Fibroblast of skin of abdomen (primary cell): Measurements from ENCODE around the gene CD244.

ENCODE experiments used
- DNase-seq: peaks from one replicate; pipeline ENCODE4 v3.0.0-alpha.2; 2013

Gene CD244

GRCh38 chr1:160844447-160845232 is 18.0 kb downstream of the CD244 start:
- DNase-seq: no peak

GRCh38 chr1:160841079-160841478 is 21.6 kb downstream of the CD244 start:
- no peak for DNase-seq

- DNase-seq: no peak
Observed at GRCh38 chr1:160839746-160840145, 22.9 kb downstream of the CD244 start.

GRCh38 chr1:160838888-160839287 is 23.8 kb downstream of the CD244 start:
- DNase-seq: no peak

- DNase-seq: no peak
Observed at GRCh38 chr1:160837558-160838205, 25.0 kb downstream of the CD244 start.

- no peak for DNase-seq
Observed at GRCh38 chr1:160836981-160837557, 25.6 kb downstream of the CD244 start.

DNA sequence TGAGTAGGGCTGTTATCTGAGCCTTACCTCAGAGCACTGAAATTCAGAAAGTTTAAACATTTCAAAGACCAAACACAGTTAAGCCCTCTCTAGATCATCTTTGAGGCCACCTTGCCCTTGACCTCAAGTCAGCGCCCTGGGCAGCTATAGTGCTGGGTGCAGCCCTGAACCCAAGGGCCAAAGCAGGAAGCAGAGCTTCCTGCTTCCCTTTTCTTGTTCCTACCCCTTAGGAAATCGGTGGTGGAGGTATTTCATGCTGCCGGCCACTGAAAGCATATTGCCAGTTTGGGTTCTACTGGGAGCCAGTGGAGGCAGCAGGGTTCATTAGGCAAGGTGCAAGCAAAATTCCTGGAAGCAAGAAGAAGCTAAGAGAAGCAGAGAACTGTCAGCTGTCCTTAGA is 26.1 kb downstream of the CD244 start:
- no peak for DNase-seq

GRCh38 chr1:160835751-160836150 is 26.9 kb downstream of the CD244 start:
- no peak for DNase-seq

DNA sequence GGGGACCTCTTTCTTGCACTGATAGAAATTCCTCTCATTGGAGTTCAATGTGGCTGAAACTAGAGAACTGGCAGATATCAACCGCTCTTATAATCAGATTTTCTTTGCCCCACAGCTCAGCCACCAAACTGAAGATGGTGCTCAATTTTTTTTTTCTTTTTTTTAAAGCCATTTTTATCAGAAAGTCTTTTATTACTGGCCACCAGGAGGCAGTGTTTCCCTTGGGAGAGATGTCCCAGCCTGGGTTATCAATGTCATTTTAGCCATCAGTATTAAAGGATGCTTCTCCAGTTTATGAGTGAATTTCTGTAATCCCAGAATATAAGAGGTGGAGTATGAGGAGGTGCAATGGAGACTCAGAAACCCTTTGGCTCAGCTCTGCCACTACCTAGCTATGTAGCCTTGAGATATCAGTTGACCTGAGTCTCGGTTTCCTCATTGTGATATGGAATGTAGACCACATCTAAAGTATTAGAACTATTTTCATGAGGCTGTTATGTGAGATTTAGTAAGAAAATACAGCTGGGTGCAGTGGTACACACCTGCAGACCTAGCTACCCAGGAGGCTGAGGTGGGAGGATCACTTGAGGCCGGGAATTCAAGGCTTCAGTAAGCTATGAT is 27.6 kb downstream of the CD244 start:
- DNase-seq: no peak

GRCh38 chr1:160830321-160831153 is 32.1 kb downstream of the CD244 start:
- no peak for DNase-seq

GRCh38 chr1:160829766-160830165 is 32.9 kb downstream of the CD244 start:
- no peak for DNase-seq

DNA sequence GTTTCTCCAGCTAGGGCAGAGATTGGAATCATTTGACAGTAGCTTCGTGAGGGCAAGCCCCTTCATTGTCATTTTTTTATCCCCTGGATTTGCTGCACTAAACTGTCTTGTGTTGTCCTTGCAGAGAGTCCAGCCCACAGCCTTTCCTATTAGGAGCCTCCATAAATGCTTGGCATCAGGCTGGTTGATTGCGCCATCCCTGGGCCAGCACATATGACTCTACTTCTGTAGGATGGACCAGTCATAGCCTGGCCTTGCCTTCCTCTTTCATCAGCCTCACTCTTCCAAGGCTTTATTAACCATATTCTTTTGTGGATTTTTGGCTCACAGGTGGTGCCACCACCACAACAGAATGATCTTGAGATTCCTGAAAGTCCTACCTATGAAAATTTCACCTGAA is 35.3 kb downstream of the CD244 start:
- no peak for DNase-seq

DNA sequence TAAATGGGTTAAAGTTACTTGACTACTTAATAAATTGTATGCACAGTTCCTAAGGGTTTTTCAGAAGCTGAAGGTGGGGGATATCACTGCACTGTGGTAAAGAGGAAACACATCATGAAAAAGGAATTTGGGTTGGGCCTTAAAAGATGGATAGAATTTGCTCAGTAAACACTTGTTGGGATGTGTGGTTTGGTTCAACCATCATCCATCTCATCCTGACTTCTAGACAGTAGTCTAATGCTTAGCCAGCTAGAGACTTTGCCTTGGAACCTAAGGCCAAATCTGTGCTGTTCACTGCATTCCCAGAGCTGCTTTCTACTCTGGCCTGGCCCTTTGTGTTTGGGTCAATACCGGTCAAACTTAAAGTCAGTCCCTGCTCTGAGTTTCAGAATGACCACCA is 36.1 kb downstream of the CD244 start:
- no peak for DNase-seq

GRCh38 chr1:160823296-160823695 is 39.4 kb downstream of the CD244 start:
- DNase-seq: no peak

- DNase-seq: no peak
Observed at GRCh38 chr1:160821627-160822026, 41.1 kb downstream of the CD244 start.

DNA sequence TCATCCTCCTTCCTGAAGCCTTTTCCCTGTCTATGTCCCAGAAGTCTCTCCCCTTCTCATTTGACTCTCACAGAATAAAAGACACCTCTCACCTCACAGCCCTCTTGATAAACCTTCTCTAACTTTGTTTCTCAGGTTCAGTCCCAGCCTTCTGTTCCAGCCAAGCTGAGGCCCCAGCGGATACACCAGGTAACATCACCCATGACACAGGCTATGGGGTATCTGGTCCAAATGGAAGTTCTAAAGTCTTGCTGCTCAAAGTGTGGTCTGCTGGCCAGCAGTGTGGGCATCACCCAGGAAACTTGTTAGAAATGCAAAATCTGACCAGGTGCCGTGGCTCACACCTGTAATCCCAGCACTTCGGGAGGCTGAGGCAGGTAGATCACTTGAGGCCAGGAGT is 43.5 kb downstream of the CD244 start:
- DNase-seq: no peak

- no peak for DNase-seq
Observed at GRCh38 chr1:160818207-160818937, 44.3 kb downstream of the CD244 start.

DNA sequence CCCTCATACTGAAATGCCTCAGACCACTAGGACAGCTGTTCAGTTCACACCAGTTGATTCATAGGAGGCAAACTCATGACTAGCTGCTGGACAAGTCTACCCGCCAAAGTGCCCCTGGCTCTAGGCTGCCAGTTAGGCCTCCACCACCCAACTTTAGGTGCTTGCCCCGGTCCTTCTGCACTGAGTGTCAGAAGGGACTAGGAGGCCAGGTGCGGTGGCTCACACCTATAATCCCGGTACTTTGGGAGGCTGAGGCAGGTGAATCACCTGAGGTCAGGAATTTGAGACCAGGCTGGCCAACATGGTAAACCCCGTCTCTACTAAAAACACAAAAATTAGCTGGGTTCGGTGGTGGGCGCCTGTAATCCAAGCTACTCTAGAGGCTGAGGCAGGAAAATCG is 47.8 kb downstream of the CD244 start:
- no peak for DNase-seq

DNA sequence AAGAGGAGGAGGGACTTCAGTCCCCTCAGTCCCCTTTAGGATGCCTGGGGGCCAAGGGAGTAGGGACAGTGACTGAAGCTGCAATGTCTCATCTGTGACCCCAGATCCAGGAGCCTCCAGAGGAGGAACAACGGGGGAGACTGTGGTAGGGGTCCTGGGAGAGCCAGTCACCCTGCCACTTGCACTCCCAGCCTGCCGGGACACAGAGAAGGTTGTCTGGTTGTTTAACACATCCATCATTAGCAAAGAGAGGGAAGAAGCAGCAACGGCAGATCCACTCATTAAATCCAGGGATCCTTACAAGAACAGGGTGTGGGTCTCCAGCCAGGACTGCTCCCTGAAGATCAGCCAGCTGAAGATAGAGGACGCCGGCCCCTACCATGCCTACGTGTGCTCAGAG is 48.4 kb downstream of the CD244 start:
- DNase-seq: no peak

DNA sequence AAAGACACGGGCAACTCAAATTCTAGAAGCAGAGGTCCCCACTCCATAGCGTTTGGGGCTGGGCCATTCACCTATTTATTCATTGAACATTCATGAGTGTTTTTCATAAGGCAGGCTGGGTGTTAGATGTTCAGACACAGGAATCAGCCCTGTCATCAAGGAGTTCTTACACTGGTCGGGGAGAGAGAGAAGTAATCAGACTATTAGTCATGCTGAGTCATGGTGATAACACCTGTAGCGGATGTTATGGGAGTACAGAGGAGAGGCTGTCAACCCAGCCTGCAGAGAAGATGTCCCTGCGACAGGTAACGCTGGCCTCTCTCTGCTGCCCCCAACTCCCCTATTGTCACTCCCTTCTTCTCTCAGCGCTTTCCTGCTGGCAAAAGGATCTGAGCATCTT is 49.5 kb downstream of the CD244 start:
- no peak for DNase-seq

DNA sequence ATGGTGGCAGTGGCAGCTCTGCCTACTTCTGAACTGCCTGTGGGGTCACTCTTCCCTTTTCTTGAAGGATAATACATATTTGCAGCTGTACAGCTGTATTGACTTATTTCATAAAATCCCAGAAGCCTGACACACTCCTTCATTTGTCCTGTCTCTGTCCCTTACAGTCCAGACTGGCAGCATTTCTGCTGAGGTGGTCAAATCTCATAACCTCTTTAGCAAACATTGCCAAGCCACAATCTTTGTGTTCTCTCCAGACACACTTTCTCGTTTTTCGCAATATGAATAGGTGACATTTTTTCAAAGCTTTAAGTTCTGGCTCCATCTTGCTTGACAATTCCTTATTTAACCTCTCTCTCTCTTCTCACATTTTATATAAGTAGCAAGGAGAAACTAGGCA is 51.5 kb downstream of the CD244 start:
- no peak for DNase-seq

GRCh38 chr1:160810486-160810885 is 52.2 kb downstream of the CD244 start:
- DNase-seq: no peak
